ENCODE data around the gene SEC14L3. TPM values are rescaled to one million over a fixed set of nuclear protein-coding genes. Genes with fewer than 3 reads are reported as not detected.

Gene SEC14L3
- total and polyA plus RNA-seq, 9 donors = not detected

- no peak overlapping the region for H3K27ac ChIP-seq
- DNase-seq = no peak
- no peaks in the 10 kb centered on the region for H3K36me3 ChIP-seq
- no peak for TF ChIP-seq CTCF (IDR thresholded peaks at IDR 0.05)
- H3K4me3 ChIP-seq = no peak overlapping the region
- no peaks in the 10 kb centered on the region for H3K27me3 ChIP-seq
- H3K9me3 ChIP-seq = no peaks in the 10 kb centered on the region
- H3K4me1 ChIP-seq (ENCODE audit: insufficient read depth) = no peaks in the 10 kb centered on the region
- intact Hi-C loops (cut with DNase I) = no loop called here
- WGBS, 3 donors = 75 to 79% (median 77%) methylated on average over 2 of the region's 2 CpGs
These were observed 55.4 kb downstream of the SEC14L3 start for GRCh38 chr22:30416403-30416802.

- no peak for DNase-seq
- H3K27ac ChIP-seq = no peak overlapping the region
- no peaks in the 10 kb centered on the region for H3K36me3 ChIP-seq
- H3K4me3 ChIP-seq = no peak overlapping the region
- no peaks in the 10 kb centered on the region for H3K9me3 ChIP-seq
- 82 to 91% (median 86%) methylated on average over 4 of the region's 4 CpGs for WGBS, 3 donors
- no peaks in the 10 kb centered on the region for H3K4me1 ChIP-seq (ENCODE audit: insufficient read depth)
- TF ChIP-seq POLR2A (IDR thresholded peaks at IDR 0.05) (no peak), CTCF (IDR thresholded peaks at IDR 0.05) (no peak), EP300 (IDR thresholded peaks at IDR 0.05) (no peak)
- intact Hi-C loops (cut with DNase I) = no loop called here
- no peaks in the 10 kb centered on the region for H3K27me3 ChIP-seq
These were observed 57.2 kb downstream of the SEC14L3 start for GRCh38 chr22:30414525-30415047.

GRCh38 chr22:30413745-30414524 is 57.9 kb downstream of the SEC14L3 start:
- intact Hi-C loops (cut with DNase I) = no loop called here
- H3K4me1 ChIP-seq (ENCODE audit: insufficient read depth) = no peaks in the 10 kb centered on the region
- TF ChIP-seq POLR2A (IDR thresholded peaks at IDR 0.05) = no peak
- no peak for TF ChIP-seq EP300 (IDR thresholded peaks at IDR 0.05)
- TF ChIP-seq CTCF (IDR thresholded peaks at IDR 0.05) = no peak
- no peaks in the 10 kb centered on the region for H3K36me3 ChIP-seq
- H3K27ac ChIP-seq = no peak overlapping the region
- H3K4me3 ChIP-seq = no peak overlapping the region
- no peak for DNase-seq
- WGBS, 3 donors = 55 to 63% (median 60%) methylated on average over 5 of the region's 5 CpGs
- no peaks in the 10 kb centered on the region for H3K9me3 ChIP-seq
- H3K27me3 ChIP-seq = no peaks in the 10 kb centered on the region

- H3K36me3 ChIP-seq = no peaks in the 10 kb centered on the region
- no peak overlapping the region for H3K4me3 ChIP-seq
- no peak for DNase-seq
- H3K4me1 ChIP-seq (ENCODE audit: insufficient read depth) = no peaks in the 10 kb centered on the region
- intact Hi-C loops (cut with DNase I) = no loop called here
- 80 to 91% (median 80%) methylated on average over 4 of the region's 4 CpGs for WGBS, 3 donors
- no peaks in the 10 kb centered on the region for H3K9me3 ChIP-seq
- no peak overlapping the region for H3K27ac ChIP-seq
- TF ChIP-seq EP300 (IDR thresholded peaks at IDR 0.05) (no peak), POLR2A (IDR thresholded peaks at IDR 0.05) (no peak), CTCF (IDR thresholded peaks at IDR 0.05) (no peak)
- no peaks in the 10 kb centered on the region for H3K27me3 ChIP-seq
These were observed 58.8 kb downstream of the SEC14L3 start for GRCh38 chr22:30413001-30413400.

Measured in ovary (tissue), 9 donors.